HepG2 (cell line): ENCODE measurements around the gene PTPN20. TPM values are rescaled to one million over a fixed set of nuclear protein-coding genes. Genes with fewer than 3 reads are reported as not detected.

ENCODE experiments used
- ATAC-seq: fragments of 200-7000 bp; cut with Tn5 transposase; 3 replicates; pipeline ENCODE4 v1.9.1; 2020; ENCODE audit warnings: mild to moderate bottlenecking, moderate library complexity
- BruUV-seq: library from RNA; stranded (reverse); fragments of 400-500 nt; replicated peaks from 2 replicates; lab custom pipeline; 2021; lab: Mats Ljungman, UMichigan
- CTCF ChIA-PET: fragments of 300-600 bp; formaldehyde crosslinking; extraction: SDS; loops from one replicate; lab custom pipeline; 2021; ENCODE audit warnings: low total read pairs, inconsistent platforms, low intra/inter-chr PET ratio; lab: Yijun Ruan, JAX
- POLR2A ChIA-PET: fragments of 350-600 bp; sonication (Branson Sonifier 250); formaldehyde crosslinking; loops from one replicate; lab custom pipeline; 2020; ENCODE audit warnings: antibody characterized with exemption, inconsistent platforms; lab: Yijun Ruan, JAX
- DNase-seq: peaks from one replicate; pipeline ENCODE4 v3.0.0-alpha.2; 2015; ENCODE audit warnings: low spot score
- FAIRE-seq: peaks from 3 replicates; lab custom pipeline; 2011; peaks lifted over from hg19 to GRCh38; lab: Jason Lieb, UNC
- H2AFZ ChIP-seq: one replicate; pipeline ENCODE4 v1.6.1; 2011; ENCODE audit warnings: low read length, inconsistent platforms
- H3K27ac ChIP-seq: fragments of 300-600 bp; 3 replicates; pipeline ENCODE4 v1.8.0; 2011; ENCODE audit warnings: mixed run types, mild to moderate bottlenecking, mixed read lengths, low read length, inconsistent platforms; ENCODE audit not compliant: insufficient read depth; ENCODE audit errors: extremely low read length
- H3K27me3 ChIP-seq, 2 experiments: fragments of 200-600 bp in 1 of 2; 2 replicates in 1 of 2; 3 replicates in 1 of 2; pipeline versions ENCODE4 v1.6.0 to v1.8.0; 2011; ENCODE audit warnings: low read length in 2 of 2, mild to moderate bottlenecking in 2 of 2, moderate library complexity in 2 of 2, inconsistent platforms in 1 of 2; ENCODE audit not compliant: insufficient read depth in 2 of 2, control insufficient read depth in 1 of 2
- H3K36me3 ChIP-seq, 2 experiments: fragments of 200-600 bp in 1 of 2; replicated peaks in 1 of 2; 2 replicates in 1 of 2; 3 replicates in 1 of 2; pipeline versions ENCODE4 v1.5.1 to v1.8.0; 2011; ENCODE audit warnings: low read length in 2 of 2, inconsistent platforms in 1 of 2; ENCODE audit not compliant: insufficient read depth in 2 of 2, control insufficient read depth in 1 of 2
- H3K4me1 ChIP-seq: 2 replicates; pipeline ENCODE4 v1.5.1; 2012; ENCODE audit warnings: low read length, inconsistent platforms; ENCODE audit not compliant: insufficient read depth
- H3K4me2 ChIP-seq: 2 replicates; pipeline ENCODE4 v1.6.0; 2011; ENCODE audit warnings: low read depth, low read length, inconsistent platforms
- H3K4me3 ChIP-seq, 3 experiments: fragments of 200-600 bp in 1 of 3; sonication (generic), shearing (Covaris generic) in 1 of 3; replicated peaks in 1 of 3; 2 replicates each; pipeline ENCODE4 v1.5.1; 2011 to 2016; ENCODE audit warnings: low read length in 3 of 3, inconsistent platforms in 2 of 3, low read depth in 2 of 3, mild to moderate bottlenecking in 2 of 3, control low read depth in 1 of 3, mixed read lengths in 1 of 3; ENCODE audit not compliant: insufficient read depth in 1 of 3
- H3K79me2 ChIP-seq: one replicate; pipeline ENCODE4 v1.6.1; 2011; ENCODE audit warnings: low read length, inconsistent platforms; ENCODE audit not compliant: insufficient read depth
- H3K9ac ChIP-seq: 2 replicates; pipeline ENCODE4 v1.6.0; 2011; ENCODE audit warnings: mild to moderate bottlenecking, low read depth, low read length, inconsistent platforms; ENCODE audit not compliant: insufficient read depth
- H3K9me3 ChIP-seq: 2 replicates; pipeline ENCODE4 v1.5.1; 2012; ENCODE audit warnings: mild to moderate bottlenecking, low read length
- H4K20me1 ChIP-seq: 2 replicates; pipeline ENCODE4 v1.6.0; 2011; ENCODE audit warnings: inconsistent platforms, mild to moderate bottlenecking, low read length, moderate library complexity; ENCODE audit not compliant: insufficient read depth
- ATF7 ChIP-seq, 2 experiments: fragments of 450-650 bp in 1 of 2; sonication (generic) in 1 of 2; formaldehyde crosslinking in 1 of 2; IDR thresholded peaks; 2 replicates each; pipeline versions ENCODE4 v1.4.0 to v1.6.1; 2016 to 2020; ENCODE audit warnings: antibody characterized with exemption in 1 of 2, mild to moderate bottlenecking in 1 of 2, missing genetic modification reagents in 1 of 2
- BRF2 ChIP-seq: sonication (generic); formaldehyde crosslinking; IDR thresholded peaks from 2 replicates; pipeline ENCODE4 v1.8.1; 2022; ENCODE audit warnings: mild to moderate bottlenecking, missing genetic modification reagents
- CBFB ChIP-seq: sonication (generic); formaldehyde crosslinking; IDR thresholded peaks from 2 replicates; pipeline ENCODE4 v1.4.0; 2020; ENCODE audit warnings: missing genetic modification reagents
- ELF1 ChIP-seq: sonication (generic); formaldehyde crosslinking; IDR thresholded peaks from 2 replicates; pipeline ENCODE4 v1.4.0; 2020; ENCODE audit warnings: missing genetic modification reagents
- HDAC2 ChIP-seq: sonication (generic); formaldehyde crosslinking; IDR thresholded peaks from 2 replicates; pipeline ENCODE4 v1.4.0; 2020; ENCODE audit warnings: missing genetic modification reagents
- NCOA1 ChIP-seq: sonication (generic); formaldehyde crosslinking; IDR thresholded peaks from 2 replicates; pipeline ENCODE4 v1.9.0; 2021; ENCODE audit warnings: missing genetic modification reagents
- NONO ChIP-seq, 2 experiments: fragments of 450-650 bp in 1 of 2; sonication (generic) in 1 of 2; formaldehyde crosslinking in 1 of 2; IDR thresholded peaks in 1 of 2; conservative IDR thresholded peaks in 1 of 2; 2 replicates each; pipeline versions ENCODE4 v1.6.1 to v1.8.0; 2017 to 2022; ENCODE audit warnings: mild to moderate bottlenecking in 1 of 2, missing genetic modification reagents in 1 of 2, moderate library complexity in 1 of 2
- TAF15 ChIP-seq: fragments of 200-400 bp; formaldehyde crosslinking; IDR thresholded peaks from one replicate; pipeline ENCODE4 v1.6.1; 2018; ENCODE audit warnings: mild to moderate bottlenecking, low read depth, low read length; ENCODE audit not compliant: poor library complexity, severe bottlenecking
- ZFY ChIP-seq: sonication (generic); formaldehyde crosslinking; IDR thresholded peaks from 2 replicates; pipeline ENCODE4 v1.4.0; 2020; ENCODE audit warnings: missing genetic modification reagents
- ZMYM4 ChIP-seq: sonication (generic); formaldehyde crosslinking; IDR thresholded peaks from 2 replicates; pipeline ENCODE4 v1.8.1; 2023; ENCODE audit warnings: mild to moderate bottlenecking, missing genetic modification reagents
- WGBS: methylation state at CpG from one replicate; pipeline ENCODE4 v1.1.6; 2017; ENCODE audit warnings: low lambda C conversion rate; 5-methylcytosine and 5-hydroxymethylcytosine counted together
- in situ Hi-C: cut with HindIII; loops from 2 replicates; pipeline ENCODE4 v1.10.0; 2017; ENCODE audit warnings: low pct_unique_long_range_greater_than_20kb; ENCODE audit not compliant: extremely low pct_ligation_motif_present
- intact Hi-C: fragments of 100-400 bp; cut with micrococcal nuclease; formaldehyde crosslinking; loops from one replicate; pipeline ENCODE4 v1.10.0; 2022; ENCODE audit not compliant: unreplicated experiment
- polyA plus RNA-seq, 8 experiments: library from polyadenylated mRNA; depleted of rRNA in 3 of 8; stranded (reverse) in 7 of 8; unstranded in 1 of 8; fragments of >200 nt; fragmentation: Illumina TruSeq in 4 of 8; extraction: Trizol in 4 of 8; gene quantifications; 2 replicates each; pipeline versions ENCODE4 v1.2.1 to v1.2.3, GENCODE V29; 2011 to 2016; ENCODE audit warnings: low read depth in 4 of 8, missing spikeins in 1 of 8, mixed read lengths in 1 of 8; ENCODE audit not compliant: insufficient read depth in 1 of 8
- total RNA-seq, 5 experiments: library from RNA; depleted of rRNA; stranded (reverse); fragments of >200 nt; fragmentation: Illumina TruSeq; extraction: Trizol; gene quantifications; 2 replicates each; pipeline ENCODE4 v1.2.3, GENCODE V29; 2016; ENCODE audit warnings: low read depth in 1 of 5
- TF ChIP-seq, protein P1 (sequence below): sonication (generic); formaldehyde crosslinking; IDR thresholded peaks from 2 replicates; pipeline ENCODE4 v1.4.0; 2020; ENCODE audit warnings: mild to moderate bottlenecking, missing genetic modification reagents
- TF ChIP-seq, protein P2 (sequence below): fragments of 450-650 bp; IDR thresholded peaks from 2 replicates; pipeline ENCODE4 v1.6.1; 2017
- TF ChIP-seq, protein P3 (sequence below): sonication (generic); formaldehyde crosslinking; IDR thresholded peaks from one replicate; pipeline ENCODE4 v1.5.1; 2020; ENCODE audit warnings: mild to moderate bottlenecking, missing genetic modification reagents; ENCODE audit errors: not compliant biosample characterization

Gene PTPN20
- total and polyA plus RNA-seq, 2 of the 13 experiments (the other 11 are each of a cell fraction or from before 2014, with no cell fraction given) = not detected

DNA sequence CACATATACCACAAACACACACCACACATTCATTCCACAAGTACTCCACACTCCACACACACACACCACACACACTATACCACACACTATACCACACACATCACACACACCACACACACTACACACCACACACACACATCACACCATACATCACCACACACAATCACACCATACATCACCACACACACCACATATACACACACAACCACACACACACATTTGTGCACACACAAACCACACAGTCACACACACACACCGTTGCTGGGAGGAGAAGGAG is 112.8 kb downstream of the PTPN20 start:
- in situ Hi-C loops = loop anchor here (10.0 kb wide), 1 partner anchor 281 kb away; the partner anchor contains the start of gene GDF10
- H2AFZ ChIP-seq = no peak overlapping the region
- no peak overlapping the region for H3K4me3 ChIP-seq
- peaks cover 14% of the 10 kb centered on the region for H3K4me1 ChIP-seq
- H3K27ac ChIP-seq = no peak overlapping the region
- ChIA-PET CTCF (interaction anchor here (0.7 to 3.0 kb wide), 2 partner anchors 246 to 288 kb away, joined by 3 to 18 read pairs; no protein-coding TSS in a partner anchor), POLR2A (no interaction called here)
- BruUV-seq = no TSS peak
- intact Hi-C loops = loop anchor here (1.0 kb wide), 1 partner anchor 288 kb away; no protein-coding TSS in a partner anchor
- ATAC-seq (no peak), FAIRE-seq (no peak), DNase-seq (no peak)
- WGBS = 0% methylated on average over 1 of the region's 1 CpG
- no peak overlapping the region for H3K9ac ChIP-seq
- no peaks in the 10 kb centered on the region for H3K9me3 ChIP-seq
- no peaks in the 10 kb centered on the region for H4K20me1 ChIP-seq
- H3K36me3 ChIP-seq = no peaks in the 10 kb centered on the region
- H3K27me3 ChIP-seq = peaks cover 1 to 23% of the 10 kb centered on the region in 2 experiments
- no peaks in the 10 kb centered on the region for H3K79me2 ChIP-seq
- H3K4me2 ChIP-seq = no peak overlapping the region
- TF ChIP-seq, protein P1, sequence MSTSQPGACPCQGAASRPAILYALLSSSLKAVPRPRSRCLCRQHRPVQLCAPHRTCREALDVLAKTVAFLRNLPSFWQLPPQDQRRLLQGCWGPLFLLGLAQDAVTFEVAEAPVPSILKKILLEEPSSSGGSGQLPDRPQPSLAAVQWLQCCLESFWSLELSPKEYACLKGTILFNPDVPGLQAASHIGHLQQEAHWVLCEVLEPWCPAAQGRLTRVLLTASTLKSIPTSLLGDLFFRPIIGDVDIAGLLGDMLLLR (CRISPR knock-in tag) = no peak
- TF ChIP-seq, protein P2, sequence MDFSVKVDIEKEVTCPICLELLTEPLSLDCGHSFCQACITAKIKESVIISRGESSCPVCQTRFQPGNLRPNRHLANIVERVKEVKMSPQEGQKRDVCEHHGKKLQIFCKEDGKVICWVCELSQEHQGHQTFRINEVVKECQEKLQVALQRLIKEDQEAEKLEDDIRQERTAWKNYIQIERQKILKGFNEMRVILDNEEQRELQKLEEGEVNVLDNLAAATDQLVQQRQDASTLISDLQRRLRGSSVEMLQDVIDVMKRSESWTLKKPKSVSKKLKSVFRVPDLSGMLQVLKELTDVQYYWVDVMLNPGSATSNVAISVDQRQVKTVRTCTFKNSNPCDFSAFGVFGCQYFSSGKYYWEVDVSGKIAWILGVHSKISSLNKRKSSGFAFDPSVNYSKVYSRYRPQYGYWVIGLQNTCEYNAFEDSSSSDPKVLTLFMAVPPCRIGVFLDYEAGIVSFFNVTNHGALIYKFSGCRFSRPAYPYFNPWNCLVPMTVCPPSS = peak; percentile 85; the same call in 1 of the 2 replicates
- TF ChIP-seq ATF7 (IDR thresholded peaks at IDR 0.05) (0 out of 2 replicates have a peak, but pooled peaks have one; percentile 8), ATF7 (CRISPR knock-in tag; IDR thresholded peaks at IDR 0.05) (no peak), ZFY (no peak), BRF2 (CRISPR knock-in tag) (no peak), TAF15 (no peak), NCOA1 (no peak), CBFB (CRISPR knock-in tag) (no peak), NONO (IDR thresholded peaks at IDR 0.05) (peak; percentile 87; the same call in 1 of the 2 replicates), NONO (CRISPR knock-in tag; conservative IDR thresholded peaks at IDR 0.05) (no peak), ZMYM4 (CRISPR knock-in tag) (no peak), ELF1 (CRISPR knock-in tag) (no peak), HDAC2 (CRISPR knock-in tag) (no peak)
- TF ChIP-seq, protein P3, sequence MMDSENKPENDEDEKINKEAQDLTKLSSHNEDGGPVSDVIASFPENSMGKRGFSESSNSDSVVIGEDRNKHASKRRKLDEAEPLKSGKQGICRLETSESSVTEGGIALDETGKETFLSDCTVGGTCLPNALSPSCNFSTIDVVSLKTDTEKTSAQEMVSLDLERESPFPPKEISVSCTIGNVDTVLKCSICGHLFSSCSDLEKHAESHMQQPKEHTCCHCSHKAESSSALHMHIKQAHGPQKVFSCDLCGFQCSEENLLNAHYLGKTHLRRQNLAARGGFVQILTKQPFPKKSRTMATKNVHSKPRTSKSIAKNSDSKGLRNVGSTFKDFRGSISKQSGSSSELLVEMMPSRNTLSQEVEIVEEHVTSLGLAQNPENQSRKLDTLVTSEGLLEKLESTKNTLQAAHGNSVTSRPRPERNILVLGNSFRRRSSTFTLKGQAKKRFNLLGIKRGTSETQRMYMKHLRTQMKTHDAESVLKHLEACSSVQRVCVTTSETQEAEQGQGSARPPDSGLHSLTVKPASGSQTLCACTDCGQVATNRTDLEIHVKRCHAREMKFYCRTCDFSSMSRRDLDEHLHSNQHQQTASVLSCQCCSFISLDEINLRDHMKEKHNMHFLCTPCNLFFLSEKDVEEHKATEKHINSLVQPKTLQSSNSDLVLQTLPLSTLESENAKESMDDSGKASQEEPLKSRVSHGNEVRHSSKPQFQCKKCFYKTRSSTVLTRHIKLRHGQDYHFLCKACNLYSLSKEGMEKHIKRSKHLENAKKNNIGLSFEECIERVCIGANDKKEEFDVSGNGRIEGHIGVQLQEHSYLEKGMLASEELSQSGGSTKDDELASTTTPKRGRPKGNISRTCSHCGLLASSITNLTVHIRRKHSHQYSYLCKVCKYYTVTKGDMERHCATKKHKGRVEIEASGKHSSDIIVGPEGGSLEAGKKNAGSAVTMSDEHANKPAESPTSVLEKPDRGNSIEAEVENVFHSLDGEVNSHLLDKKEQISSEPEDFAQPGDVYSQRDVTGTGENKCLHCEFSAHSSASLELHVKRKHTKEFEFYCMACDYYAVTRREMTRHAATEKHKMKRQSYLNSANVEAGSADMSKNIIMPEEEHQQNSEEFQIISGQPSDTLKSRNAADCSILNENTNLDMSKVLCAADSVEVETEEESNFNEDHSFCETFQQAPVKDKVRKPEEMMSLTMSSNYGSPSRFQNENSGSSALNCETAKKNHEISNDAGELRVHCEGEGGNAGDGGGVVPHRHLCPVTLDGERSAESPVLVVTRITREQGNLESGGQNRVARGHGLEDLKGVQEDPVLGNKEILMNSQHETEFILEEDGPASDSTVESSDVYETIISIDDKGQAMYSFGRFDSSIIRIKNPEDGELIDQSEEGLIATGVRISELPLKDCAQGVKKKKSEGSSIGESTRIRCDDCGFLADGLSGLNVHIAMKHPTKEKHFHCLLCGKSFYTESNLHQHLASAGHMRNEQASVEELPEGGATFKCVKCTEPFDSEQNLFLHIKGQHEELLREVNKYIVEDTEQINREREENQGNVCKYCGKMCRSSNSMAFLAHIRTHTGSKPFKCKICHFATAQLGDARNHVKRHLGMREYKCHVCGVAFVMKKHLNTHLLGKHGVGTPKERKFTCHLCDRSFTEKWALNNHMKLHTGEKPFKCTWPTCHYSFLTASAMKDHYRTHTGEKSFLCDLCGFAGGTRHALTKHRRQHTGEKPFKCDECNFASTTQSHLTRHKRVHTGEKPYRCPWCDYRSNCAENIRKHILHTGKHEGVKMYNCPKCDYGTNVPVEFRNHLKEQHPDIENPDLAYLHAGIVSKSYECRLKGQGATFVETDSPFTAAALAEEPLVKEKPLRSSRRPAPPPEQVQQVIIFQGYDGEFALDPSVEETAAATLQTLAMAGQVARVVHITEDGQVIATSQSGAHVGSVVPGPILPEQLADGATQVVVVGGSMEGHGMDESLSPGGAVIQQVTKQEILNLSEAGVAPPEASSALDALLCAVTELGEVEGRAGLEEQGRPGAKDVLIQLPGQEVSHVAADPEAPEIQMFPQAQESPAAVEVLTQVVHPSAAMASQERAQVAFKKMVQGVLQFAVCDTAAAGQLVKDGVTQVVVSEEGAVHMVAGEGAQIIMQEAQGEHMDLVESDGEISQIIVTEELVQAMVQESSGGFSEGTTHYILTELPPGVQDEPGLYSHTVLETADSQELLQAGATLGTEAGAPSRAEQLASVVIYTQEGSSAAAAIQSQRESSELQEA (CRISPR knock-in tag) = no peak
